Measurements from ENCODE around the gene FUCA2. TPM values are rescaled to one million over a fixed set of nuclear protein-coding genes. Genes with fewer than 3 reads are reported as not detected.
"Not testable (repeated sequence)": the region's sequence is repeated elsewhere in the genome, so short reads cannot be mapped to it uniquely, and the experiment has no call there.

Gene FUCA2
- polyA plus RNA-seq, 4 donors = 63.4 to 82.4 (median 72.4) TPM

DNA sequence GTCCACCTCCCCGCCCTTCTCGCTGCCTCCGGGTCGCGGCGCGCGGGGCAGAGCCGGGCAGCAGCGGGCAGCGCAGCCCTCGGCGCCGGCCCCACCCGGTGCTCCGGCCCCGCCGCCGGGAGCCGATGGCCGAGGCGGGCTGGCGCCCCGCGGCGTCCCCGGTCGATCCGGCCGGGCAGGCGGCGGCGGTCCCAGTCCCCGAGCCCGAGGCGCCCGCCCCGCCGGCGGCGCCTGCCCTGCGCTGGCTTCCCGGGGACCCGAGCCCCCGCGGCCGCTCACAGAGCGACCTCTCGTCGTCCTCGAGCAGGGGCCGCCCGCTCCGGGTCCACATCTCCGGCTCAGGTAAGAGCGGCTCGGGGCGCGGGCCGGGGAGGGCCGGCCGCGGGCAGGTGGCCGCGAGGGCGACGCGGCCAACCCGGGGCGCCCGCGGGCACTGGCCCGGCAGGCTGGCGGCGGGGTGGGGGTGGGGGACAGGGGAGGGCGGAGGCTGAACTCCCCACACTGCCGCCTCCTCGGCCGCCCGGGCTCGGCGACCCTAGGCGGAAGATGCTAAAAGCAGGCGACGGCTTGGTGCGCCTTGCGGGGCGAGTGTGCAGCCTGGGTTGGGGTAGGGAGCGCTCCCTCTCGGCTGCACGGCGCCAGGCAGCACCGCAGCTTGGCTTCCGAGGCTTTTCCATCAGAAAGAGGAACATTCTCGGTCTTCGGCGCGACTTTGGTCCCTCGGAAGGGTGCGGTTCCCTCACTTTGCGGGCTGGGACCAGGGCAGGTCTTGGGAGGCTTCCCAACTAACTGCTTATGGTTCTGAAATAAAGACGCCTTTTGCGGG is 25.6 kb upstream of the FUCA2 start:
- peak in 1 of 4 donors; percentile 39 for DNase-seq (ENCODE audit: low read depth in 4 of 4, low spot score in 3 of 4)

DNA sequence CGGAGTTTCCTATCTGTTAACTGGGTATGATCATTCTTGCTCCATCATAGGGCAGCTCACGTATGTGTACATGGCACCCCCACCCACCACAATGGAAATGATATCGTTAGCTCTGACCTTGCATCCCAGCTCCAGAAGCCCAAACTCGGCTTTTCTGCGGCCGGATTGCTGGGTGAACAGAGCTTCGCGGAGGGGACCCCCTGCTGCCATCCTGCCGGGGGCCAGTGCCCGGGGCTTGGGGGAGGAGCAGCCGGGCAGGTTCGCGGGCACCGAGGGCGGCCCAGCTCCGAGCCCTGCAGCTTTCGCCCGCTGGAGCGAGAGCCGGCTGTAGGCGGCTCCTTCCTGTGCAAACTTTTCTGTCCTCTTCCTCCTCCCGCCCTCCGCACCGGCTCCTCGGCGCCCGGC is 24.9 kb upstream of the FUCA2 start:
- DNase-seq (ENCODE audit: low read depth in 4 of 4, low spot score in 3 of 4) = peak in 1 of 4 donors; percentile 44

DNA sequence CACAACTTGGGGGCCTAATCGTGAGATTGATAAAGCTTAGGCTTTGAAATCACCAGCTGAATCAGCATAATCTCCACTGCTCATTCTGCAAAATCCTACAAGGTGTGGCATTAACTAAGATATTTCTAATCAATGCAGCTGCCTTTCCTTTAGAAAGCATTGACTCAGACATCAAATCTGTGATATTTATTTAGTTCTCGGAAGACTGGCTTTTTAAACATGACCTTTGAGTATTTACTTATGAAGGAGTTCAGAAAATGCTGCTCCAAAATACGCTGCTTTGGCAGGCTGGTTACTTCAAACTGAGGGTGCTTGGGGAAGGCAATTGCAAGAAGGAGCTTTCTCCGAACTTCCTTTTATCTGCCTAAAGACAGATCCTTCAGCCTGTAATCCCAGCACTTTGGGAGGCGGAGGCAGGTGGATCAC is 23.7 kb upstream of the FUCA2 start:
- no peak for DNase-seq (ENCODE audit: low read depth in 4 of 4, low spot score in 3 of 4)

DNA sequence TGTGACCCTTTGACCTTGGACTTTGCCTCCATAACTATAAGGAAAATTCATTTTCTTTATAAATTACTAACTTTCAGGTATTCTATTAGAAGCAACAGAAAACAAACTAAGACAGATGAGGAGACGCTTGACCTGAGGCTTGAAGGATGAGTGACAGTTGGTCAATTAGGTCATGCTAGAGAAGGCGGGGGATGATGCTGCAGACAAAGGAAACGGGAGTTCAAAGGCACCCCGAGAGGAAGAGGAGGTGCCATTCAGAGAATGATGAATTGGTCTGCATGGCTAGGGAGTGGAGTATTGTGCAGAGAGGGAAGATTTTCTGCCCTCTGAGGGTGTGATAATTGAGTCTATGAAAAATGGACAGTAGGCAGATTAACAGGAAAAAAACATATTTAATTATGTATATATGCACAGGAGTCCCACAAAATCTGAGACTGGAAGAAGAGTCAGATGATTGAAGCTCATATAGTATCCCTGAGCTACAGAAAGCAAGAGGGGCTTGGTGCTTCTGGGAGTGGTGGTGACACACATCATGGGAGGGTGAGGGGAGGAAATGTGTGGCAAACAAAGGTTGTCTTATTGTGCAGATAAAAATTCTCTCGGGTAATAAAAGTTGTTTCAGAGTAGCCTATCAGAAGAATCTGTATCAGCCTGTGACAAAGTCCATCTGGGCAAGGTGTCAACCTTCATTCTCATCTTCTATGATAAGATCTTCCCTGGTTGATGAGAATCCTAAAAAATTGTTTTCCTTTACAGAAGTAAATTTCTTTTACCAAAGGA is 20.4 kb upstream of the FUCA2 start:
- DNase-seq (ENCODE audit: low read depth in 4 of 4, low spot score in 3 of 4) = no peak

DNA sequence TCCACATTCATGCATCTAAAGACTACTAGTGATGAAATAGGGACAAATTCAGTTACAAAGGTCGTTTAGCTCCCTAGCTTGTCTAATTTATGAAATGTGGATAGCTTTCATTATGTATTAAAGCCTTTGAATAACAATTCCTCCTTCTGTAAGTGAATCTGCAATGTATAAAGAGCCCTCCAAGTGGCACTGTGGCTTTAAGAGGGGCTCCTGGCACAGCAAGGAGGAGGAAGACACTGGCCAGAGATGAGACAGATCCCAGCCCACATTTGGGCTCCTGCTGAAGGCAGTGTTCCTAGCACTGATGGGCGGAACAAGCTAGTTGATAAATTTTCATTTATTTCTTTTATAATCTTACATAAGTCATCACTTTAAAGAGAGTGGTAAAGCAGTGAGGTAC is 17.6 kb upstream of the FUCA2 start:
- no peak for DNase-seq (ENCODE audit: low read depth in 4 of 4, low spot score in 3 of 4)

DNA sequence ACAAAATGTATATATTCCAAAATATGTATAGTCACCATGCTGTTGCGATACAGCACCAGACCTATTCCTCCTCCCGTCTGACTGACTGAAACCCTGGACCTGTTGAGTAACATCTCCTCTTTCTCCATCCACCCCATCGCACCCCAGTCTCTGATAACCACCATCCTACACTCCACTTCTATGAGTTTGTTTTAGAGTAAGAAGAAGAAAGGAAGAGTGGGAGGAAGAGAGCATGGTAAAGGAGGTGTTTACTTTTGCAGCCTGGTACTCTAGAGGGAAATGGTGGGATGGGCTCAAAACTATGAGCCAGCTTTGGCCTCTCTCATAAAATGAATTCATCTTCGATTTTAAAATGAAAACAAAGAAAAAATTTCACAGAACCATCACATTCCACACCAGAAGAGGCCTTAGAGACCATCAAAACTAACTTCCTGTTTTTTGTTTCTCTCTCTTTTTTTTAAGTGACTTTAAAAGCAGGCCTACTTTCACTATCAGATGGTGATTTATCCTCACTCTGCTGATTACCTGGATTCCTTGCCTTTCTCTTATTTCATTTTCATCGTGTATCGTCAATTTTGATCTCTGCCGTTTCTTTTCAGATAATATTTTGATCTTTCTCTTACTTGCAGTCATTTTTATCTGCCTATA is 16.8 kb upstream of the FUCA2 start:
- no peak for DNase-seq (ENCODE audit: low read depth in 4 of 4, low spot score in 3 of 4)

DNA sequence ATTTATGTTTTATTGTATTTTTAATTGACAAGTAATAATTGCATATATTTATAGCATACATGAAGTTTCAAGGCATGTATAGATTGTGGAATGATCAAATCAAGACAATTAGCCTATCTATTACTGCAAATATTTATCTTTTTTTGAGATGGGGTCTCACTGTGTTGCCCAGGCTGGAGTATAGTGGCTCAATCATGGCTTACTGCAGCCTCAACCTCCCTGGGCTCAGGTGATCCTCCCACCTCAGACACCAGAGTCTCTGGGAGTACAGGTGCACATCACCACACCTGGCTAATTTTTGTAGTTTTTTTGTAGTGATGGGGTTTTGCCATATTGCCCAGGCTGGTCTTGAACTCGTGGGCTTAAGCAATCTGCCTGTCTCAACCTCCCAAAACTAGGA is 16.2 kb upstream of the FUCA2 start:
- no peak for DNase-seq (ENCODE audit: low read depth in 4 of 4, low spot score in 3 of 4)

DNA sequence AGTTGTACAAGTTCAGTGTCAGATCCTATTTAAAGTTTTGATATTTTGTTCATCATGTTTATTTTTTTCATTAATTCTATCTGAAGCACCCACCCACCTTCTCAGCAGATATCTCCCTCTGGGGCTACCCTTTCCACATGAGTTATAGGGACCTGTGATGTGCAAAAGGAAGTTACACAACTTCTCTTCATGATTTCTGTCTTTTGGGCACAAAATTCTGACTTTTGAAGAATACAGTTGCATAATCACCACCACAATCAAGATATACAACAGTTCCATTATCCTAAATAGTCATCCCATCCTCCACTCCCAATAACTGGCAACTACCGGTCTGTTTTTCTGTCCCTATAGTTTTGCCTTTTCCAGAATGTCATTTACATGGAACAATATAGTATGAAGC is 13.8 kb upstream of the FUCA2 start:
- DNase-seq (ENCODE audit: low read depth in 4 of 4, low spot score in 3 of 4) = no peak

DNA sequence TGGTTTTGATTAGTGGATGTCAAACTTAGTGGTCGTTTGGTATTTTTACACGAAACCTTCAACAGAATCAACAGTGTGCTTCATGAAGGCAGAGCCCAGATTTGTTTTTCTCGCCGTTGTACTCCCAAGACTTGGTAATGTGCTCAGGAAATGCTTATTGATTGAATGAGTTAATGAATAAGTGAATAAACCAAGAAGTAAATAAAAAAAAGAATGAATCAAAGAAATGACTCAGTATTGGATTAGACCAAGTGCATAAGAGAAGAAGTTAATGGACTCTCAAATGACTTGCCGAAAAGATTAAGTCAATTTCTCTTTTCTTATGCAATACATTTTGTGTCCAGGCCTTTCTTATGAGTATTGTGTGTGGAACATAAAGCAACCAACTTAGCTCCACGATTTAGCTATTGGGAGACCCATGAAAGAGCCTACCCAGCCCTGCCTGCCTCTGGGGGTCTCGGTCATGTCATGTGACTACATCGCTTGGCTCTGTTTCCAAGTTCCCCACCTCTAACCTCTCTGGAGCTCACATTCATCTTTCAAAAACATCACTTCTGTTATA is 10.6 kb upstream of the FUCA2 start:
- DNase-seq (ENCODE audit: low read depth in 4 of 4, low spot score in 3 of 4) = no peak

DNA sequence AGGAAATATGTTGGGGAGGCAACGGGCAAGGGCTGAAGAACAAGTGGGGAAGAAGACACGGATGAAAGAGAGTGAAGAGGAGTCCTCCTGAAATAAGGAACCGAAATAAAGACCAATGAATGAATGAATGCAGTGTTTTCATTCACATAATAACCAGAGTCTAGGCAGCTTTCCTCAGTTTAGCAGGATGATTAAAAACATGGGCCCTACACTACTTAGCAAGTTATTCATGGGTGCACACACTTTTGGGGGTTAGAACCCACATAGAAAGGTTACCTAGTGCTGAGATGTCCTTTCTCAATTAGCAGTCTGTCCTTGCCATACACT is 5.9 kb upstream of the FUCA2 start:
- DNase-seq (ENCODE audit: low read depth in 4 of 4, low spot score in 3 of 4) = no peak

DNA sequence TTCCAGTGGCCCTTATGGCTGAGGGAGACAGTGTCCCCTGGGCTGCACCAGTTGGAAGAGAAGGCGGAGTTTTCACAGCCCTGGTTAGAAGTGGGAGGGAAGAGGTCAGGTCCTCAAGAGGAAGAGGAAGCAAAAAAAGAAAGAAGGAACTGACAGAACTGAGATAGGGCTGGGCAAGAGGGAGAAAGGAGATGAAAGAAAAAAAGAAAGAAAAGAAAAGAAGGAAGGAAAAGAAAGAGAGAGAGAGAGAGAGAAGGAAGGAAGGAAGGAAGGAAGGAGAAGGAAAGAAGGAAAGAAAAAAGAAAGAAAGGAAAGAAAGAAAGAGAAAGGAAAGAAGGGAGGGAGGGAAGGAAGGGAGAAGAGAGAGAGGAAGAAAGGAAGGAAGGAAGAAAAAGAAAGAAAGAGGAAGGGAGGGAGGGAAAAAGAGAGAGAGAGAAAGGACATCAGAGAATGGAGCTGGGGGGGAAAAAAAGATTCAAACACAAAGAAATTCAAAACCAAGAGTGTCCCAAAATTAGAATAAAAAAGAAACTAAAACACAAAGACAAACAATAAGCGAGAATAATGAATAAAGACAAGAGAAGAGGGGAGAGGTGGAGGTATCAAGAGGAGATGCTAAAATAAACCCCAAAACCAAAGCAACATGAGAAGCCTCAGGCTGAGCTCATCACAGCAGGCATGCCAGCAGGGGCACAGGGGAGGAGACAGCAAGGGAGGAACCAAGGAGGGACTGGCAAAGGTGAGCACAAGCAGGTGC is 5.3 kb upstream of the FUCA2 start:
- DNase-seq (ENCODE audit: low read depth in 4 of 4, low spot score in 3 of 4) = no peak

DNA sequence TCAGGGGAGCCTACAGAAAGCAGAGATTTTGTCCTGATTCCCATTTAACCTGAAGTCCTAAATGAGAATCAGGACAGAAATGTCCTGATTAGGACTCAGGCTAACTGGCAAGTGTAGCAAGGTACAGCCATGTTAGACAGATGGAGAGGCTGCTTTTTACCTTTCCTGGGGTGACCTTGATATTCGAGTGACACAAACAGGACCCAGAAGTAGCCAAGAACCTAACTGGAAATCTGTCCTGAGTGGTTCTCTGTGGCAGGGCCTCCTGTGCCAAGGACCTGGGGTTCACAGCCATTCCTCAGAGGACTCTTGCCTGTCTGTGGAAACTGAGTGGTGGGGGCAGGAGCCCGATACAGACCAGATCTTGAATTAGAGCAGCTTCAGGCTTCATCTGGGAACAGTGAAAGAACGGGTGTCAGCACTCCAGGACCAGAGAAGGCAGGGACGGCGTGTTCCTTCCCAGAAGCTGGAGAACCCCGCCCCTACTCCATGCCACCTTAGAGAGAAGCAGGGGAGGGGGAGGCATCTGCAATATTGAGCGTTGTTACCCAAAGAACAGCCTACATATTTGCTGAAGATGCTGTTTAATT is 4.3 kb upstream of the FUCA2 start:
- no peak for DNase-seq (ENCODE audit: low read depth in 4 of 4, low spot score in 3 of 4)

DNA sequence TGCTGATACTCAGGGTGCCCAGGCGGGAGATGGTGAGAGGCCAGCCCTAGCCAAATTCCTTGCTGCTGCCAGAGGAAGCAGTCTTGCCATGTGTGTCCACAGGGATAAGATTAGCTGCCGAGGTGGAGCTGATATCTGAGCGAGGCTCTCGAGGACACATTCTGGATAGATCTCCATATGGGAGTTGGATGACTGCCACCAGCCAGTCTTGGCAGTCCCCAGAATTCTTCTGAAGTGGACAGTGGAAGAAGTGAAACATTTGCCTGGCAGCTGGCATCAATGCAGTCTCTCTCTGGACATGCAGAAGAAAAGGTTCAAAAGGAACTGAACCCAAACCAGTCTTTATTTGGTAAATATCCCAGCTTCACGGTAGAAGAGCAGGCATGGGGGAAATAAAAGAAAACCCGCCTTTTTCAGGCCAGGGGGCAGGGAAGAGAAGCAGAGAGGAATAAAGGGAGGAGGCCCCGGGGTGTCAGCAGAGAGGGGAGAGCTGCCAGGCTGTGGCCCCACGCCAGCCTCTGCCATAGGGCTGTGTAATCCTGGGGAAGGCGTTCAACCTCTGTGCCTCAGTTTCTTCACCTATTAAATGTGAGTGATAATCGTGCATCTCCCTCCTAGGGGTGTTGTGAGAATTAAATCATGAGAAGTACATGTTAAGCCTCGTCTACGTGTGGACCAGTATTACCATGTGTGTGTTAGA is 3.7 kb upstream of the FUCA2 start:
- no peak for DNase-seq (ENCODE audit: low read depth in 4 of 4, low spot score in 3 of 4)

DNA sequence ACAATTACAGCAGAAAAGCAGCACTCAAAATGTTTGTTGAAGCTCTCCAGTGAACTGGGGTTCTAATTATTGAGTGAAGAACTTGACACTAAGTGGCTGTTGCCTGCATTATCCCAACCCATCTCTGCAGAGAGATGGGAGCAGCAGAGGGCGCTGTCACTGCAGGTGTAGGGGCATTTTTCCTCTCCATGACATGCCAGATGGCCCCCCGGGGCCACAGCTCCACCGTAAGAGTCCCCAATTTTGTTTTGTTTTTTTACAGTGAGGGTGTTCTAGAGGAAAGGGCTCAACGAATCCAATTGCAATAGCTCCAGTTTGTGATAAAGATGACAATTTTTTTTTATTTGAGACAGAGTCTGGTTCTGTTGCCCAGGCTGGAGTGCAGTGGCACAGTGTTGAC is 1.9 kb upstream of the FUCA2 start:
- no peak for DNase-seq (ENCODE audit: low read depth in 4 of 4, low spot score in 3 of 4)

DNA sequence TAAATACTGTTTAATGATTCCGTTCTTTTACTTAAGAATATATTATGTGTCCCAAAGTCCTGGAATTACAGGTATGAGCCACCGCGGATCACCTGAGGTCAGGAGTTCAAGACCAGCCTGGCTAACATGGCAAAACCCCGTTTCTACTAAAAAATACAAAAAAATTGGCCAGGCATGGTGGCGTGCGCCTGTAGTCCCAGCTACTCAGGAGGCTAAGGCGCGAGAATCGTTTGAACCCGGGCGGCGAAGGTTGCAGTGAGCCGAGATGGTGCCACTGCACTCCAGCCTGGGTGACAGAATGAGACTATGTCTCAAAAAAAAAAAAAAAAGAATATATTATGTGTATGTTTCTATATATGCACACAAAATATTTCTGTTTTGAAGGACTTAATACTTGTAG is 1.2 kb downstream of the FUCA2 start:
- DNase-seq (ENCODE audit: low read depth in 4 of 4, low spot score in 3 of 4) = not testable (repeated sequence)

DNA sequence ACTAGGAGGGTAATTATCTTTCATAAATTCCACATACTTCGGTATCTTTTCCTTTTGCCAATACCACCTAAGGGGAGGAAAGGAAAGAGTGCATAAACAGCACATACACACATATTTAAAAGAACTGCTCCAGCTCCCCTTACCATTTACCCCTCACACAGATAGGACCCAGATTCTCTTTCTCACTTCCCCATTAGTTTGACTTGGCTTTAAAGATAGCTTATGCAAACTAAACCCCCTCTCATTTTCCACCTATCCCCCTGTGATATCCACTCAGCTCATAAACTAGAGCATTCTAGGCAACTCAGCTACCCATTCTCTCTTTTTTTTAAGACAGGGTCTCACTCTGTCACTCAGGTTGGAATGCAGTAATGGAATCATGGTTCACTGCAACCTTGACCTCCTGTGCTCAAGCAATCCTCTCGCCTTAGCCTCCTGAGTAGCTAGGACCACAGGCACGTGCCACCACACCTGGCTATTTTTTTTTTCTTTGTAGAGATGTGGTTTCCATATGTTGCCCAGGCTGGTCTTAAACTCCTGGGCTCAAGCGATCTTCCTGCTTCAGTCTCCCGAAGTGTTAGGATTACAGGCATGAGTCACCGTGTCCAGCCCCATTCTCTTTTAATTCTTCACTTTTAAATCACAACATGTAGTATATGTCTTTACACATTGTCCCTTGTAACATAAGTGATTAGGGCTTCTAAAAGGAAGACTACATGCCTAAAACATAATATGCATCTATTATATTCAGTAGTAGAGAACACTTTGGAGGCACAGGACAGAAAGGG is 4.0 kb downstream of the FUCA2 start:
- no peak for DNase-seq (ENCODE audit: low read depth in 4 of 4, low spot score in 3 of 4)

DNA sequence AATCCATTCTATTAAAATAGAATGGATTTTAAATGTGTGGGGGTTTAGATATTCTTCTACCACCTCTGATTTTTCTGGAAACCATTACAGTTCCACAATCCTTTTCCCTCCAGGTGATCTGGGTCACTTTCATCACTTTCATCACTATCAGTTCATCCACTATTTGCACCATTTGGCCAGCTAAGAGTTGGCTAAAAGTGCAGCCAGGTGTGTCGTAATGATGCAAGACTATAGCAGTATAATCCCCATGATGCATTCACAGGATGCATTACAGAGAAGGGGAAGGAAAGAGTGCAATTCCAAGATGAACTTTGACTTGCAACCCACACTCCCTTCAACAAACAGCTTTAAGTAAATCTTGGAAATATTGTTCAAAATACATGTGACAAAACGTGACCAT is 4.9 kb downstream of the FUCA2 start:
- no peak for DNase-seq (ENCODE audit: low read depth in 4 of 4, low spot score in 3 of 4)

DNA sequence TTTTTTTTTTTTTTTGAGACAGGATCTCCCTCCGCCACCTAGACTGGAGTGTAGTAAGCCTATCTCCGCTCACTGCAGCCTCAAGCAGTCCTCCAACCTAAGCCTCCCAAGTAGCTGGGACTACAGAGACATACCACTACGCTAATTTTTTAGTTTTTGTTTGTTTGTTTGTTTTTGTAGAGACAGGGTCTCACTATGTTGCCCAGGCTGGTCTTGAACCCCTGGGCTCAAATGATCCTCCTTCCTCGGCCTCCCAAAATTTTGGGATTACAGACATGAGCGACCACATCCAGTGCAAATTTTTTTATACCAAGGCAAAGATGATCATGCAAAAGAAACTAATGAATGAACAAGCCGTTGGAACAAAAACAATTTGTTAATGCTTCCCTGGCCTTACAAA is 5.3 kb downstream of the FUCA2 start:
- DNase-seq (ENCODE audit: low read depth in 4 of 4, low spot score in 3 of 4) = no peak

DNA sequence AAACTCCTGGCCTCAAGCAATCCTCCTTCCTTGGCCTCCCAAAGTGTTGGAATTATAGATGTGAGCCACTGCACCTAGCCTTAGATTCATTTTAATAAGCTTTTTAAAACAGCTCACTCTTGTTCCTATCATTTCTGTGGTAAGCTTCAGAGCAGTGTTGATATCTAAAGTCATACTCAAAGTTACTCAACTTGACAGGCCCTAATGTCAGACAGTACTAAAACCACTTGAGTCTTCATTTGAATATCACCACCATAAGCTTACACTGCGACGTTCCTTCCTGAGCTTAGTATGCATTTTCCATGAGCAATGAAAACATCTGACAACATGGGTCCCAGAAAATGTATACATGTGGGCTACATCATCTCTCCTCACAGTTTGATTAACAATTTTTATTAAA is 6.0 kb downstream of the FUCA2 start:
- DNase-seq (ENCODE audit: low read depth in 4 of 4, low spot score in 3 of 4) = no peak

All from right renal pelvis (tissue), 4 donors.